ENCODE results near the gene DDX23.
A peak's percentile ranks its signal among the peaks of the same experiment; 100 is the strongest.

The DDX23 gene

GRCh38 chr12:48822139-48822538 lies 29.8 kb downstream of the DDX23 start:
- Histone ChIP-seq H3K9me2 (replicated peaks; ENCODE audit: insufficient read depth, low read length) (no peaks in the 10 kb centered on the region), H3K79me2 (ENCODE audit: insufficient read depth, low read length) (no peaks in the 10 kb centered on the region), H3K27me3 (ENCODE audit: low read length) (no peaks in the 10 kb centered on the region), H3K9me3 (ENCODE audit: insufficient read depth, low read length) (no peaks in the 10 kb centered on the region), H3F3A (ENCODE audit: insufficient read depth) (peaks cover 2% of the 10 kb centered on the region; the same call in 1 of the 2 replicates), H2AFZ (ENCODE audit: low read depth, low read length, severe bottlenecking) (no peak overlapping the region), H3K4me3 (ENCODE audit: insufficient read depth, low read length, poor library complexity, severe bottlenecking) (no peak overlapping the region), H3K9ac (ENCODE audit: low read length) (no peak overlapping the region), H3K27ac (ENCODE audit: low read depth, low read length) (no peak overlapping the region), H3K4me2 (ENCODE audit: low read depth, low read length, poor library complexity, severe bottlenecking) (no peak overlapping the region), H4K20me1 (ENCODE audit: low read depth, low read length) (no peaks in the 10 kb centered on the region), H3K36me3 (ENCODE audit: low read length) (no peaks in the 10 kb centered on the region)
- TF ChIP-seq CTCF (IDR thresholded peaks at IDR 0.05; ENCODE audit: insufficient read depth, low read length, poor library complexity, severe bottlenecking) (no peak), EZH2phosphoT487 (conservative IDR thresholded peaks at IDR 0.05; ENCODE audit: low read length) (no peak)

GRCh38 chr12:48819986-48820725 lies 31.8 kb downstream of the DDX23 start:
- Histone ChIP-seq H3K4me3 (ENCODE audit: insufficient read depth, low read length, poor library complexity, severe bottlenecking) (no peak overlapping the region), H3K27ac (ENCODE audit: low read depth, low read length) (no peak overlapping the region), H3K36me3 (ENCODE audit: low read length) (no peaks in the 10 kb centered on the region), H2AFZ (ENCODE audit: low read depth, low read length, severe bottlenecking) (no peak overlapping the region), H3K4me2 (ENCODE audit: low read depth, low read length, poor library complexity, severe bottlenecking) (no peak overlapping the region), H3K27me3 (ENCODE audit: low read length) (no peaks in the 10 kb centered on the region), H3K9me2 (replicated peaks; ENCODE audit: insufficient read depth, low read length) (no peaks in the 10 kb centered on the region), H3F3A (ENCODE audit: insufficient read depth) (peaks cover 15% of the 10 kb centered on the region), H3K9me3 (ENCODE audit: insufficient read depth, low read length) (no peaks in the 10 kb centered on the region), H3K9ac (ENCODE audit: low read length) (no peak overlapping the region), H3K79me2 (ENCODE audit: insufficient read depth, low read length) (no peaks in the 10 kb centered on the region), H4K20me1 (ENCODE audit: low read depth, low read length) (no peaks in the 10 kb centered on the region)
- TF ChIP-seq CTCF (IDR thresholded peaks at IDR 0.05; ENCODE audit: insufficient read depth, low read length, poor library complexity, severe bottlenecking) (no peak), EZH2phosphoT487 (conservative IDR thresholded peaks at IDR 0.05; ENCODE audit: low read length) (no peak)

GRCh38 chr12:48818831-48819590 lies 33.0 kb downstream of the DDX23 start:
- Histone ChIP-seq H3K4me3 (ENCODE audit: insufficient read depth, low read length, poor library complexity, severe bottlenecking) (peak overlapping the region; percentile 63), H3K4me2 (ENCODE audit: low read depth, low read length, poor library complexity, severe bottlenecking) (peak overlapping the region; percentile 83), H3F3A (ENCODE audit: insufficient read depth) (peaks cover 15% of the 10 kb centered on the region), H4K20me1 (ENCODE audit: low read depth, low read length) (no peaks in the 10 kb centered on the region), H3K79me2 (ENCODE audit: insufficient read depth, low read length) (no peaks in the 10 kb centered on the region), H3K36me3 (ENCODE audit: low read length) (no peaks in the 10 kb centered on the region), H3K9ac (ENCODE audit: low read length) (peak overlapping the region; percentile 61), H3K9me2 (replicated peaks; ENCODE audit: insufficient read depth, low read length) (no peaks in the 10 kb centered on the region), H3K9me3 (ENCODE audit: insufficient read depth, low read length) (no peaks in the 10 kb centered on the region), H2AFZ (ENCODE audit: low read depth, low read length, severe bottlenecking) (no peak overlapping the region), H3K27me3 (ENCODE audit: low read length) (no peaks in the 10 kb centered on the region), H3K27ac (ENCODE audit: low read depth, low read length) (no peak overlapping the region)
- TF ChIP-seq EZH2phosphoT487 (conservative IDR thresholded peaks at IDR 0.05; ENCODE audit: low read length) (no peak), CTCF (IDR thresholded peaks at IDR 0.05; ENCODE audit: insufficient read depth, low read length, poor library complexity, severe bottlenecking) (peak; percentile 29)

Measured in SU-DHL-6 (cell line).